T-helper 1 cell treated with Interleukin-12 subunit alpha and Interleukin-12 subunit beta and Interleukin-4 antibody, amounts not matched to agents 30 μg/mL and 1 μg/mL, for 36 hours (primary cell): ENCODE data around the gene FOXO1.
A peak's percentile ranks its signal among the peaks of the same experiment; 100 is the strongest.

Source experiments
- H3K27ac Mint-ChIP-seq: one replicate; pipeline ENCODE4 v1.8.0; 2021; ENCODE audit warnings: mild to moderate bottlenecking, mixed read lengths
- H3K27me3 Mint-ChIP-seq: one replicate; pipeline ENCODE4 v1.8.0; 2021; ENCODE audit warnings: low read depth, mixed read lengths
- H3K36me3 Mint-ChIP-seq: one replicate; pipeline ENCODE4 v1.8.0; 2021; ENCODE audit warnings: low read depth, mixed read lengths
- H3K4me1 Mint-ChIP-seq: one replicate; pipeline ENCODE4 v1.8.0; 2021; ENCODE audit warnings: low read depth, mixed read lengths
- H3K4me3 Mint-ChIP-seq: one replicate; pipeline ENCODE4 v1.8.0; 2021; ENCODE audit warnings: mild to moderate bottlenecking, moderate library complexity, mixed read lengths
- H3K9me3 Mint-ChIP-seq: one replicate; pipeline ENCODE4 v1.8.0; 2021; ENCODE audit warnings: mixed read lengths

FOXO1 gene

DNA sequence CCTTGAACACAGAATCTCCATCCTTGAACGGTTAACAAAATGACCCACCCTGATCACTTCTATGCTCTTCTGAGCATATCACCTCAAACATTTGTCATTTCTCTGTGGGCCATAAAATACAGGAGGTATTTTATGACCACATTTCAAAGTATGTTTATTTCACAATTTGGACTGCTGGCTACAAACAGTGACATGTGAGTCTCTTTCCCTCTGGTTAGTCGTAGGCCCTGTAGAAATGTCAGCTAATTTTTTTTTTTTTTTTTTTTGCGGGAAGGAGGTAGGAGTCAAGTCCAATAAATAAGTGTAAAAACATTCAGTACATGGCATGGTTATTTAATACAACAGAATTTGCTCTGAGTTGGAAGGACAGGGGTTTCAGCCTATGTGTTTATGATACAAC, 70.7 kb downstream of the FOXO1 start:
- peaks cover 6% of the 10 kb centered on the region for H3K36me3 Mint-ChIP-seq
- H3K4me3 Mint-ChIP-seq: no peak overlapping the region
- H3K27me3 Mint-ChIP-seq: no peaks in the 10 kb centered on the region
- peaks cover 55% of the 10 kb centered on the region for H3K4me1 Mint-ChIP-seq
- no peaks in the 10 kb centered on the region for H3K9me3 Mint-ChIP-seq
- H3K27ac Mint-ChIP-seq: no peak overlapping the region

DNA sequence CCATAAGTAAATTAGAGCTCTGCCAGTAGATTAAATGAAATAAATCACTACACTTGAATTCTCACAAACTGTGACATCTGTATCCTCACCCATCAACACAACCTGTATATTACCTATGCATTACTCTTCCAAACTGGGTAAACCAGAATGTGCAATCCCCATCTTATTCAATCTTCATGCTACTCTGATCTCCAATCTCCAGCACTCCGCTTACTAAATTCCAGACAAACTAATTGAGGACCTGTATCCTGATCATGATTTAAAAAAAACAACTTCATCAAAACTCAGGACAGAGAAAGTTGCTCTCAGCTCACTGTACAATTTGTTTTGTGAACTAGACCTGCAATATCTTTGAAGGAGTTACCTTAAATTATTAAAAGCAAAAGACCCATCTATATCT, 74.4 kb downstream of the FOXO1 start:
- peaks cover 50% of the 10 kb centered on the region for H3K4me1 Mint-ChIP-seq

DNA sequence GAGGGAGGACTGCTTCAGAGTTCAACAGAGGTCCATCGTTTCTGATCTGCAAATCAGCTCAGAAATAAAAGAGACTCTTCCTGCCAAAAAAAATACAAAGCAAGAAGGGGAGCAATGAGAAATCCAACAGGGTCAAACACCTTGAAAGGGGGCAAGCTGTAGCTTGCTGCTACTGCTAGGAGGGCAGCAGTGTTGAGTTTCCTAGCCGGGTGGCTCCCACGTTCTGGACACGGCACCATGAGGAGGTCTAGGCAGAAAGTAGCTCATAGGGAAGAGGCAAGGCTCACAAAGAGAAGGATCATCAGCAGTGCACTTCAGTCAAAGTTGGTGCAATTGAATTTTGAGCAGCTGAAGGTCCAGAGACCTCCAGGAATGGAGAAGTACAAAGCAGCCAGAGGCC, 75.3 kb downstream of the FOXO1 start:
- Mint-ChIP-seq H3K36me3 (no peaks in the 10 kb centered on the region), H3K4me1 (peaks cover 51% of the 10 kb centered on the region), H3K27me3 (no peaks in the 10 kb centered on the region), H3K9me3 (no peaks in the 10 kb centered on the region), H3K27ac (no peak overlapping the region), H3K4me3 (no peak overlapping the region)

More for the DNA sequence above, 74.4 kb downstream of the FOXO1 start:
- H3K27me3 Mint-ChIP-seq: no peaks in the 10 kb centered on the region
- H3K9me3 Mint-ChIP-seq: no peaks in the 10 kb centered on the region
- H3K36me3 Mint-ChIP-seq: no peaks in the 10 kb centered on the region
- no peak overlapping the region for H3K27ac Mint-ChIP-seq
- no peak overlapping the region for H3K4me3 Mint-ChIP-seq

DNA sequence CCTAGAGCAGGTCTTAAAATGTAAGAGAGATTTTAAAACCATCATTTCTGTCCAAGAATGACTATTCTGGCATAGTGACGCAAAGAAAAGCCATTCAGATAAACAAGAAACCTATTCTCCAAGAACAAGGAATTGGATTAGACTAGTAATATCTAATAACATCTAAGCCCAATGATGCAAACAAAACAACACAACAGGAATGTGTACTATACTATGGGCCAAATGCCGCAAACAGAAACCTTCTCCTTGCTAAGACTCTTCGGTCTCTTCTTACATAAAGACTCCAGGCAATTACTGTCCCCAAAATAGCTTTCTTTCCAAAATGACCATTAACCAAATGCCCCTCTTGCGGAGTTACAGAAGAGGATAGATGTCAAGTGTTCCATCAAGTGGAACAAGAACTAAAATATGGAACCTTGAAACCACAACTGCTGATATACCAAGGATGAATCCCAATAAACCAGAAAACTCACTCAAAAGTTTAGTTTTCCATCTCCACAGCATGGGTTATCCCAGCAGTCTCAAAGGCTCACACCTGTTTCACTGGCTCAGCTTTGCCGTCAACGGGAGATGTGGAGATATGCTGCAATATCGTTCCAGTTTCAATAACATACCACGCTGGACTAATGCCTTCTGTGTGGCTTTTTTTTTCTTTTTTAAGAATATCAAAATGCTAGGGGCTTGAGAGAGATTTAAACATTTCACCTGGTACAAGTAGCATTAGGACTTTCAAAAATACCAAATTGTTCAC, 76.2 kb downstream of the FOXO1 start:
- no peaks in the 10 kb centered on the region for H3K36me3 Mint-ChIP-seq
- H3K27ac Mint-ChIP-seq: peak overlapping the region; percentile 37
- H3K4me1 Mint-ChIP-seq: peaks cover 55% of the 10 kb centered on the region
- no peaks in the 10 kb centered on the region for H3K9me3 Mint-ChIP-seq
- no peaks in the 10 kb centered on the region for H3K27me3 Mint-ChIP-seq
- no peak overlapping the region for H3K4me3 Mint-ChIP-seq

DNA sequence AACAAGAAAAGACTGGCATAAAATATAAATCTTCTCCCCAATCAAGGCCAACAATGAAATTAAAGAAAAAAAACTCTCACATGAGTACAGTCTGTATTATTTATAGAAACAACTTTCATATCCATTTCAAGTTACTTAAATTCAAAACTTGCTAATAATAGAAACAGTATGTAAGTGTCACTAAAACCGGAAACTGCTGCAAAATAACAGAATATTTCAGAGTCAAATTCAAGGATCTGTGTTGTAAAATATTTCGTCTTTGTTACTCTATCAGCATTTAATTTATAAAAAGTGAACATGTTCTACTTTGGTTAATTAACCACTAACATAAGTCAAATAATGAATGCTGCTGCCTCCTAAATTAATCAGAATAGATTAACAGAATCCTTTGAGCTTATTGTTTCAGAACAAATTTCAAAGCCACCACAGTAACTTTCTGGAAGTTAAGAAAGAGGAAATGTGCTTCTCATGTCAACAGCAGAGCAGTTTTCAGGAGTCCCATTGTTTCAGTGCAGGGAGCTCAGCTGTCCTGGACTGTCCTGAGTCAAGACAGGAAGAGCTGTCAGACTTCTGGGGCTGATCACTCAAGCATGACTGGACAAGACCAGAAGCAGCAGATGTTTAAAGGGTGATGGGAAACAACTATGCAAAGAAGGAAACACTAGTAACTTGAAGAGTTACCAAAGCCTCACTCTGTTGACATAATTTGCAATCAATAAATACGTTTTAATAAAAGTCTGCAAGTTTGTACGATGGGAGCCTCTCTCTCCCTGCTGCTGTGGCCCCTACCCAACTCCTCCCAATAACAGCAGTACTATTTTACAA, 76.9 kb downstream of the FOXO1 start:
- Mint-ChIP-seq H3K4me1 (peaks cover 61% of the 10 kb centered on the region), H3K9me3 (no peaks in the 10 kb centered on the region), H3K36me3 (peaks cover 2% of the 10 kb centered on the region), H3K4me3 (no peak overlapping the region), H3K27ac (peak overlapping the region; percentile 37), H3K27me3 (no peaks in the 10 kb centered on the region)

DNA sequence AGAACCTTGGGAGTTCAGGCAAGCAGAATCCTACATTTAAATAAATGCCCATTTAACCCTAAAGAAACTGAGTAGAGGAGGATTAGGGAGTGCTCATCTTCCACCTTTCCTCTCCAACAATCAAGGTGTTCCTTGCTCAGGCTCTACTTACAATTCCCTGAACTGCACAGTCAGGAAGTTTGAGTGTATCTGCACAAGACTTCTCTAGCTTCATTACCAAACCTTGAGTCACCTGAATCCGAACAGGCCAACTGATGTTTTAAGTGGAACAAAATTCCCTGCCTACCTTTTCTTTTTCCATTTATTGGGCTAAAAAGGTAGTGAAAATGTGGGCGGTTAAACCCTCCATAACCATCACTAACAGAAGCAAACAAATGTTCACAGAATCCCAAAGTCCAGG, 78.3 kb downstream of the FOXO1 start:
- H3K36me3 Mint-ChIP-seq: peaks cover 10% of the 10 kb centered on the region
- H3K27me3 Mint-ChIP-seq: no peaks in the 10 kb centered on the region
- H3K4me1 Mint-ChIP-seq: peaks cover 65% of the 10 kb centered on the region
- H3K9me3 Mint-ChIP-seq: peaks cover 8% of the 10 kb centered on the region
- no peak overlapping the region for H3K27ac Mint-ChIP-seq
- H3K4me3 Mint-ChIP-seq: no peak overlapping the region

DNA sequence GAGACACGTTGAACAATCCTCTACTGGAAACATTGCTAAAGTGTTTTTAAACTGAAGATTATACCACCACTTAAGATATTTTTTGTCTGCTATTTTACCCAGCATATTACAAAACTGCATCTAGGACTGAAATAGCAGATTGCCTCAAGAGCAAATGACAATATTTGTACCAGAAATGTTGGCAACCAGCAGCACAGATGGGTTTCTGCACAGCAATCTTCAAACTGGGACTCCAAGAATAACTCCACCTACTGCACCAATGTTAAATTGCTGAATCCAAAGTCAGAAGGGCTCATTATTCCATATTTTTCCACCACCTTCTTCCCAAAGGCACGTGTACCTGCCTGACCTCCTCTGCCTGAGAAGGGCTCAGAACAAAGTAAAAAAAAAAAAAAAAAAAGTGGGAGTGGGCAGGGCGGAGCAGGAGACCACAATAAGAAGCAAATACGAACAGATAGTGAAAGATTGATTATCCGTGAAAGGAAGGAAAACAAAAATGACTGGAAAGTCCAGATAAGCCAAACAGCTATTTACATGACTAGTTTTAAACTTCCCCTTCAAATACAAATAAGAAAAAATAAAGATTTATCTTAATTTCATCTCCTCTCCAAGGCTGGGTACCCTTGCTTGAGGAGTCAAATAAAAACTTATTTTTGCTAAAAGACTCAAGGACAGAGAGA, 79.4 kb downstream of the FOXO1 start:
- Mint-ChIP-seq H3K4me1 (peaks cover 65% of the 10 kb centered on the region), H3K9me3 (peaks cover 14% of the 10 kb centered on the region), H3K4me3 (no peak overlapping the region), H3K27ac (no peak overlapping the region), H3K36me3 (peaks cover 16% of the 10 kb centered on the region), H3K27me3 (no peaks in the 10 kb centered on the region)

DNA sequence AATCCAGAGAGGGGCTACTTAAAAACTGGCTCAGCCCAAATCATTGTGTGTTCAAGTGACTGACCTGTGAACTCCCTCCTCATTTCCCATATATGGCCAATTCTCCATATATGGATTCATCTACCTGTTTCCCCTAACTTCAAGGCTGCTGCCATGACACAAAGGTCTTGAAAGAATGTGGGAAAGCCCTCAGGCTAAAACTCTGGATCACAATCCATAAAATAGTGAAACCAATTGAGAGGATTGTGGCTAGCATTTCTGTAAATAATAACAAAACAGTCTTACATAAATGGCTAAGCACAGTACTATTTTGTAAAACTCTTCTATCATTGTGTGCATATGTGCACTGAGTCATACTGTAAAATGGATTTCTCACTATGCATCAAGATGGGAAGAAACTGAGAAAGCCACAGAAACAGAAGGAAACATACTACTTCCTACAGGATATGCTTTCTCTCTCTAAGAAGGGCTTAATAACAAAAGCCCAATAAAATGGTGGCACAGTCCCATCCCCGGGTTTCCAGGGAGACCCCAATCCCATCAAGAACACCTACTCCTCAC, 80.5 kb downstream of the FOXO1 start:
- peaks cover 66% of the 10 kb centered on the region for H3K4me1 Mint-ChIP-seq
- H3K4me3 Mint-ChIP-seq: no peak overlapping the region
- no peaks in the 10 kb centered on the region for H3K27me3 Mint-ChIP-seq
- no peak overlapping the region for H3K27ac Mint-ChIP-seq
- peaks cover 14% of the 10 kb centered on the region for H3K9me3 Mint-ChIP-seq
- H3K36me3 Mint-ChIP-seq: peaks cover 16% of the 10 kb centered on the region

DNA sequence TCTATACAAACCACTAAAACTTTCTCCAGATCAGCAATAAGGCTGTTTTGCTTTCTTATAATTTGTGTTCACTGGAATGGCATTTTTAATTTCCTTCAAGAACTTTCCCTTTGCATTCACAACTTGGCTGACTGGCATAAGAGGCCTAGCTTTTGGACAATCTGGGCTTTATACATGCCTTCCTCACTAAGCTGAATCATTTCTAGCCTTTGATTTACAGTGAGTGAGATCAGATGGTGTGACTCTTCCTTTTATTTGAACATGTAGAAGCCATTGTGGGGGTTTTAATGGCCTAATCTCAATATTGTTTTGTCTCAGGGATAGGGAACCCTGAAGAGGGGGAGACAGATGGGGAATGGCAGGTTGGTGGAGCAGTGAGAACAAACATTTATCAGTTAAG, 82.7 kb downstream of the FOXO1 start:
- H3K4me1 Mint-ChIP-seq: peaks cover 61% of the 10 kb centered on the region
- H3K27ac Mint-ChIP-seq: no peak overlapping the region
- H3K27me3 Mint-ChIP-seq: no peaks in the 10 kb centered on the region

DNA sequence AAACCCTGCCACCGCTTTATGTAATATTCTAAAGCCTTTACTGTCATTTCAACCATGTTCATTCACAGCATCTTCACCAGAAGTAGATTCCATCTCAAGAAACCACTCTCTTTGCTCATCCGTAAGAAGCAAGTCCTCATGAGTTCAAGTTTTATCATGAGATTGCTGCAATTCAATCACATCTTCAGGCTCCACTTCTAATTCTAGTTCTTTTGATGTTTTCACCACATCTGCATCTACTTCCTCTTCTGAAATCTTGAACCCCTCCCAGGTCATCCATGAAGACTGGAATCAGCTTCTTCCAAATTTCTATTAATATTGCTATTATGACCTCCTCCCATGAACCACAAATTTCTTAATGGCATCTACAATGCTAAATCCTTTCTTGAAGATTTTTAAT, 83.9 kb downstream of the FOXO1 start:
- peaks cover 65% of the 10 kb centered on the region for H3K4me1 Mint-ChIP-seq
- no peak overlapping the region for H3K27ac Mint-ChIP-seq
- no peaks in the 10 kb centered on the region for H3K27me3 Mint-ChIP-seq
- peaks cover 14% of the 10 kb centered on the region for H3K9me3 Mint-ChIP-seq
- no peak overlapping the region for H3K4me3 Mint-ChIP-seq
- H3K36me3 Mint-ChIP-seq: peaks cover 16% of the 10 kb centered on the region

More for the DNA sequence above, 82.7 kb downstream of the FOXO1 start:
- Mint-ChIP-seq H3K36me3 (peaks cover 16% of the 10 kb centered on the region), H3K9me3 (peaks cover 14% of the 10 kb centered on the region), H3K4me3 (no peak overlapping the region)

DNA sequence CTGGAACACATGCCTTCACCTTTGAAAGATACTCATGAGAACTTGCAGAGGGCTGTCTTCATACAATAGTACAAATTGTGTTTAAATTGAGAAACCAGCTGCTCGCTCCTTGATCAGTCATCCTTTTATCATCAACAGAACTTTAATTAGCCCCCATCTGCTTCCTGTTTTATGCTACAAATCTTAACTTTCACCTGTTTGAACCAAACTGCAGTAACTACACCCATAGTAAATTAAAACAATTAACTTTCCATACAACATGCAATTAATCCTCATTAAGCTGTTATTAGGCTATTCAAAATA, 85.2 kb downstream of the FOXO1 start:
- Mint-ChIP-seq H3K9me3 (peaks cover 14% of the 10 kb centered on the region), H3K4me1 (peaks cover 65% of the 10 kb centered on the region), H3K27me3 (no peaks in the 10 kb centered on the region), H3K4me3 (no peak overlapping the region), H3K36me3 (peaks cover 16% of the 10 kb centered on the region), H3K27ac (no peak overlapping the region)

DNA sequence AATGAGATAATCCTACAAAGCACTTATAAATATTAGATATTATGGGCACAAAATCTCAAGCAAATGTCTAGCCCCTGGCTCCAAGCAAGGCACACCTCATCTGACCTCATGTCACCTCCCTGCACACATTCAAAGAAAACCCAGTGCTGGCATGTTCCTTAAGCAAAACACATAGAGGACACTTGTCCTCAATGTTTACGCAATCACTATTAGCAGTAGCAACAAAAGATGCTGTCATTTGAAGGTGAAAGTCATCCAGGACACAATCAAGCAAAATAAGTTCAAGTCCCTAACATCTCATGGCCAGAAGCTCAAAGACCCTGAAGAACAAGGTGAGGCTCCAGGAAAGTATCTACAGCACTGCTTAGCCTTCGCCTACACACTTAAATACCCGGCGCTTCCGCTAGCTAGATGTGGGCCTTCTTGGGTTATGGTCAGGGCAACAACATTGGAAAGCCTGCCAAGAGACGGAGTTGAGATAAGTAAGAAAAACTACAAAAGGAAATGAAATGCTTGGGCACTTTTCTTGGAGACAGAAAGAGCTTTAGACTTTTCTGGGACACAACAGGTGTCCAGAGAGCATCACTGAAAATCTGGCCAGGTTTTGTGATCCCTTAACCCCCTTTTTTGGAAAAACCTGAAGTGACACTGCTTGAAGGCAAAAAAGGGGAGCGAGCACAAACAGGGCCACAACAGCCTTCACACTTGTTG, 85.7 kb downstream of the FOXO1 start:
- Mint-ChIP-seq H3K27ac (no peak overlapping the region), H3K27me3 (no peaks in the 10 kb centered on the region), H3K4me3 (no peak overlapping the region), H3K36me3 (peaks cover 16% of the 10 kb centered on the region), H3K9me3 (peaks cover 14% of the 10 kb centered on the region), H3K4me1 (peaks cover 65% of the 10 kb centered on the region)

DNA sequence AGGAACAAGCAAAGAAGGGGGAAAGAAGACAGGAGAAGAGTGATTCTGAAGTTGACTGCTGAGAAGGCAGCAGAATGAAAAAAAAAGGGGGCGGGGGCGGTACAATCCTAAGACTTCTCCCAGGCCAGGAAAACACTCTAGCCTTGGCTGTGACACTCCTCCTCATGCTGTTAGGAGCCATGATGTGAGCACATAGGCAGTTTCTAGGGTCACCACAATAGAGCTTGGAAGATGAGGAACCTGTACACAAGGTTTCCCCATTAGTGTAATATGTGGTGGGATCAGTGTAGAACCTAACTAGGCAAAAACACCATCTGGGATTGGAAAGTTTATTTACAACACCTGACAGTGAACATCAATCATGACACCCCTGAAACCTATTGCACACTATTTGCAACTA, 86.9 kb downstream of the FOXO1 start:
- peaks cover 14% of the 10 kb centered on the region for H3K9me3 Mint-ChIP-seq
- H3K36me3 Mint-ChIP-seq: peaks cover 14% of the 10 kb centered on the region
- no peak overlapping the region for H3K4me3 Mint-ChIP-seq
- peaks cover 69% of the 10 kb centered on the region for H3K4me1 Mint-ChIP-seq
- H3K27ac Mint-ChIP-seq: no peak overlapping the region
- no peaks in the 10 kb centered on the region for H3K27me3 Mint-ChIP-seq

DNA sequence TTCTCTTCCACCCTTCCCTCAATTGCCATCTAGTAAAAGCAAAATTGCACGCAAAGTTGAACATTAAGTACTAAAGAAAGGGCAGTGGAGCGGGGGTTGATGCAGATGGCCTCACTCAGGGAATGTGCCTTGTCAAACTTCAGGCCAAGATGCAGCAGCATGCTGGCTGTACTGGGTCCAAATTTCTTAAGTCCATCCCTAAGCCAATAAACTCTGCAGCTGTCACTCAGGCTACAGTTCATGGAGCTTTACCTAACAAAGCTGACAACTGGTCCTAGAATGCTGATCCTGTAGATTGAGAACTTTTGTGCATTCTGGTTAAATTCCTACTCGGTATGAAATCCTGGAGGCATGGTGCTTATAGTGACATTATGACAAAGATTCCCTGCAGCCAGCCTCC, 88.4 kb downstream of the FOXO1 start:
- H3K4me1 Mint-ChIP-seq: peaks cover 74% of the 10 kb centered on the region
- peak overlapping the region; percentile 19 for H3K27ac Mint-ChIP-seq
- peaks cover 5% of the 10 kb centered on the region for H3K36me3 Mint-ChIP-seq
- H3K27me3 Mint-ChIP-seq: no peaks in the 10 kb centered on the region
- H3K4me3 Mint-ChIP-seq: no peak overlapping the region
- peaks cover 5% of the 10 kb centered on the region for H3K9me3 Mint-ChIP-seq
